DOHH2 (cell line): Measurements from ENCODE around the gene ATF6B.

Experiments
- CTCF ChIP-seq: fragments of 200-600 bp; sonication (generic); IDR thresholded peaks from one replicate; pipeline ENCODE4 v1.5.1; 2014; ENCODE audit warnings: antibody characterized with exemption, mild to moderate bottlenecking, low read depth, low read length; ENCODE audit not compliant: poor library complexity, severe bottlenecking
- EZH2phosphoT487 ChIP-seq: fragments of 200-600 bp; sonication (generic); IDR thresholded peaks from 2 replicates; pipeline ENCODE4 v1.6.1; 2017; ENCODE audit warnings: borderline replicate concordance, mild to moderate bottlenecking, antibody characterized with exemption, low read length, moderate library complexity, mixed read lengths

DNA sequence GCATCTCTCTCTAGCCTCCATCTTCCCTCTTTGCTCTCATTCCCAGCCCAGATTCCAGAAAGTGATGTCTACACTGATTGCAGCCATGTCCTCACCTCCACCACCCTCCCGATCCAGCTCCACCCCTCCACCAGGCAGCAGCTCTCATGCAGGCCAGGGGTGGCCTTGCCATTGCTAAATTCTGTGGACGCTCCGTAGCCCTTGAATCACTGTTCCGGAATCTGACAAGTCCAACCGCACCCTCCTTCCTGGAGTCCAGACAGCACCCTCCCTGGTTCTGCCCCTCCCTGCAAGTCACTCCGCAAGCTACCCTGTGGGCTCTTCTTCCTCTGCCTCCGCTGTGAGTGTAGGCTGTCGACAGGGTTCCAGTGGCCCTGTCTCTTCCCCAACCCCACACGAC, 45.1 kb downstream of the ATF6B start:
- TF ChIP-seq CTCF (no peak), EZH2phosphoT487 (no peak)
